ENCODE data around the gene KIF26B. TPM values are rescaled to one million over a fixed set of nuclear protein-coding genes. Genes with fewer than 3 reads are reported as not detected.

KIF26B gene
- total and polyA plus RNA-seq, 2 experiments from 2014 or later: 0.03 to 0.76 TPM

DNA sequence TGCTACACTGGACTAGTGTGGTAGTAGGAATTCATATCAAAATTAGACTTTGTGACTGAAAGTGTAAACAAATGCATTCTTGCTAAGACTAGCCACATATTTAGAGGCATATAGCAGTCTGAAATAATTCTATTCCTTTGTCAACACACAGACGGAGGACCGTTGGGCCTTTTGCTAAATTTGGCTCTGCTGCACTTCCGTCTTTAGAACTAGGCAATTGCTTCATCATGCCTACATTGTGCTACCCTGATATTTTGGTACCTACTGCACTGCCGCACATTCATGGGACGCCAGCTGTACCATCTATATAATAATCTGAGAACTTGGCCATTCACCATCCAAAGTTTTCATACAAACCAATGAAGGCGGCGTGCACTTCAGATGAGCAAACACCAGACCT, 346.8 kb downstream of the KIF26B start (continued):
- TF ChIP-seq POLR2AphosphoS5 (IDR thresholded peaks at IDR 0.05; ENCODE audit: low read depth) (no peak), ZNF331 (CRISPR knock-in tag; IDR thresholded peaks at IDR 0.05; ENCODE audit: low read depth) (no peak)
- TF ChIP-seq, protein P1, sequence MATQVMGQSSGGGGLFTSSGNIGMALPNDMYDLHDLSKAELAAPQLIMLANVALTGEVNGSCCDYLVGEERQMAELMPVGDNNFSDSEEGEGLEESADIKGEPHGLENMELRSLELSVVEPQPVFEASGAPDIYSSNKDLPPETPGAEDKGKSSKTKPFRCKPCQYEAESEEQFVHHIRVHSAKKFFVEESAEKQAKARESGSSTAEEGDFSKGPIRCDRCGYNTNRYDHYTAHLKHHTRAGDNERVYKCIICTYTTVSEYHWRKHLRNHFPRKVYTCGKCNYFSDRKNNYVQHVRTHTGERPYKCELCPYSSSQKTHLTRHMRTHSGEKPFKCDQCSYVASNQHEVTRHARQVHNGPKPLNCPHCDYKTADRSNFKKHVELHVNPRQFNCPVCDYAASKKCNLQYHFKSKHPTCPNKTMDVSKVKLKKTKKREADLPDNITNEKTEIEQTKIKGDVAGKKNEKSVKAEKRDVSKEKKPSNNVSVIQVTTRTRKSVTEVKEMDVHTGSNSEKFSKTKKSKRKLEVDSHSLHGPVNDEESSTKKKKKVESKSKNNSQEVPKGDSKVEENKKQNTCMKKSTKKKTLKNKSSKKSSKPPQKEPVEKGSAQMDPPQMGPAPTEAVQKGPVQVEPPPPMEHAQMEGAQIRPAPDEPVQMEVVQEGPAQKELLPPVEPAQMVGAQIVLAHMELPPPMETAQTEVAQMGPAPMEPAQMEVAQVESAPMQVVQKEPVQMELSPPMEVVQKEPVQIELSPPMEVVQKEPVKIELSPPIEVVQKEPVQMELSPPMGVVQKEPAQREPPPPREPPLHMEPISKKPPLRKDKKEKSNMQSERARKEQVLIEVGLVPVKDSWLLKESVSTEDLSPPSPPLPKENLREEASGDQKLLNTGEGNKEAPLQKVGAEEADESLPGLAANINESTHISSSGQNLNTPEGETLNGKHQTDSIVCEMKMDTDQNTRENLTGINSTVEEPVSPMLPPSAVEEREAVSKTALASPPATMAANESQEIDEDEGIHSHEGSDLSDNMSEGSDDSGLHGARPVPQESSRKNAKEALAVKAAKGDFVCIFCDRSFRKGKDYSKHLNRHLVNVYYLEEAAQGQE (IDR thresholded peaks at IDR 0.05; ENCODE audit: unreplicated experiment): no peak

DNA sequence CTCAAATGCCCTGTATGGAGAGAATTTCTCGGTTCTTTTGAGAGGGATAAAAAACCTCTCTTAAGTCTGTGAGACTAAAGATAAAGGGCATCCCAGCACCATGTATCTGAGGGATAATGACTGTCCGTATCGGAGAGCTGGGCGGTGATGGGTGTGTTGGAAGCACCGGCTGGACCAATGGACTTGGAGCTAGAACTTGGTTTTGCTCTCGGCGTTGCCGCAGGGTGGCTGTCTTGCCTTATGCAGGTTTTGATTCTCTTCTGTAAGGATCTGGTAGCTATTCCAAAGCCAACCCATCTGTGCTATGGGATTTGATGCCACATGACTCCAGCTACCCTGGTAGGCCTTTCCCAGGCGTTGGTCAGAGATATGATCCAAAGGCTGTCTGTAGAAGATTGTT, 348.8 kb downstream of the KIF26B start:
- Mint-ChIP-seq H3K27me3 (ENCODE audit: insufficient read depth, low read depth, poor library complexity) (peaks cover 2% of the 10 kb centered on the region), H3K36me3 (ENCODE audit: low read depth) (no peaks in the 10 kb centered on the region), H3K4me1 (peaks cover 4% of the 10 kb centered on the region; the same call in 2 of the 3 replicates), H3K27ac (no peak overlapping the region), H3K4me3 (no peak overlapping the region), H3K9me3 (no peaks in the 10 kb centered on the region)
- Histone ChIP-seq H3K36me3 (ENCODE audit: insufficient read depth) (no peaks in the 10 kb centered on the region), H4K20me1 (replicated peaks; ENCODE audit: insufficient read depth) (no peaks in the 10 kb centered on the region), H3K27me3 (ENCODE audit: insufficient read depth) (no peaks in the 10 kb centered on the region), H3F3A (replicated peaks; ENCODE audit: low read depth) (no peaks in the 10 kb centered on the region), H3K27ac (ENCODE audit: low read depth) (no peak overlapping the region), H3K4me2 (no peak overlapping the region), H3K4me3 (no peak overlapping the region), H3K9me2 (ENCODE audit: insufficient read depth) (0 out of 2 replicates have a peak, but pooled peaks cover 5% of the 10 kb centered on the region), H2AFZ (0 out of 2 replicates have a peak overlapping the region, but pooled peaks have one; percentile 32), H3K79me2 (replicated peaks; ENCODE audit: insufficient read depth) (no peaks in the 10 kb centered on the region), H3K4me1 (ENCODE audit: insufficient read depth) (no peaks in the 10 kb centered on the region)
- ATAC-seq (no peak), DNase-seq (ENCODE audit: low spot score) (no peak)
- TF ChIP-seq ZNF114 (CRISPR knock-in tag; IDR thresholded peaks at IDR 0.05) (no peak), EZH2 (IDR thresholded peaks at IDR 0.05; ENCODE audit: low read depth, unreplicated experiment) (no peak), ZNF331 (CRISPR knock-in tag; IDR thresholded peaks at IDR 0.05; ENCODE audit: low read depth) (no peak), CREB1 (CRISPR knock-in tag; IDR thresholded peaks at IDR 0.05; ENCODE audit: low read depth) (no peak), POLR2AphosphoS5 (IDR thresholded peaks at IDR 0.05; ENCODE audit: low read depth) (no peak), EZH2phosphoT487 (IDR thresholded peaks at IDR 0.05; ENCODE audit: unreplicated experiment) (no peak), NANOG (IDR thresholded peaks at IDR 0.05; ENCODE audit: borderline replicate concordance) (no peak)
- TF ChIP-seq, protein P1 (IDR thresholded peaks at IDR 0.05; ENCODE audit: unreplicated experiment): no peak
- TF ChIP-seq, protein P2, sequence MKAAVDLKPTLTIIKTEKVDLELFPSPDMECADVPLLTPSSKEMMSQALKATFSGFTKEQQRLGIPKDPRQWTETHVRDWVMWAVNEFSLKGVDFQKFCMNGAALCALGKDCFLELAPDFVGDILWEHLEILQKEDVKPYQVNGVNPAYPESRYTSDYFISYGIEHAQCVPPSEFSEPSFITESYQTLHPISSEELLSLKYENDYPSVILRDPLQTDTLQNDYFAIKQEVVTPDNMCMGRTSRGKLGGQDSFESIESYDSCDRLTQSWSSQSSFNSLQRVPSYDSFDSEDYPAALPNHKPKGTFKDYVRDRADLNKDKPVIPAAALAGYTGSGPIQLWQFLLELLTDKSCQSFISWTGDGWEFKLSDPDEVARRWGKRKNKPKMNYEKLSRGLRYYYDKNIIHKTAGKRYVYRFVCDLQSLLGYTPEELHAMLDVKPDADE (IDR thresholded peaks at IDR 0.05): no peak
- TF ChIP-seq, protein P3, sequence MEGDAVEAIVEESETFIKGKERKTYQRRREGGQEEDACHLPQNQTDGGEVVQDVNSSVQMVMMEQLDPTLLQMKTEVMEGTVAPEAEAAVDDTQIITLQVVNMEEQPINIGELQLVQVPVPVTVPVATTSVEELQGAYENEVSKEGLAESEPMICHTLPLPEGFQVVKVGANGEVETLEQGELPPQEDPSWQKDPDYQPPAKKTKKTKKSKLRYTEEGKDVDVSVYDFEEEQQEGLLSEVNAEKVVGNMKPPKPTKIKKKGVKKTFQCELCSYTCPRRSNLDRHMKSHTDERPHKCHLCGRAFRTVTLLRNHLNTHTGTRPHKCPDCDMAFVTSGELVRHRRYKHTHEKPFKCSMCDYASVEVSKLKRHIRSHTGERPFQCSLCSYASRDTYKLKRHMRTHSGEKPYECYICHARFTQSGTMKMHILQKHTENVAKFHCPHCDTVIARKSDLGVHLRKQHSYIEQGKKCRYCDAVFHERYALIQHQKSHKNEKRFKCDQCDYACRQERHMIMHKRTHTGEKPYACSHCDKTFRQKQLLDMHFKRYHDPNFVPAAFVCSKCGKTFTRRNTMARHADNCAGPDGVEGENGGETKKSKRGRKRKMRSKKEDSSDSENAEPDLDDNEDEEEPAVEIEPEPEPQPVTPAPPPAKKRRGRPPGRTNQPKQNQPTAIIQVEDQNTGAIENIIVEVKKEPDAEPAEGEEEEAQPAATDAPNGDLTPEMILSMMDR (conservative IDR thresholded peaks at IDR 0.05; ENCODE audit: low read depth in 2 of 2): no peak
